ENCODE data around the gene TAF4. TPM values are rescaled to one million over a fixed set of nuclear protein-coding genes. Genes with fewer than 3 reads are reported as not detected.

TAF4 gene
- polyA plus RNA-seq, 1 donor from 2014 or later: 10.2 TPM

DNA sequence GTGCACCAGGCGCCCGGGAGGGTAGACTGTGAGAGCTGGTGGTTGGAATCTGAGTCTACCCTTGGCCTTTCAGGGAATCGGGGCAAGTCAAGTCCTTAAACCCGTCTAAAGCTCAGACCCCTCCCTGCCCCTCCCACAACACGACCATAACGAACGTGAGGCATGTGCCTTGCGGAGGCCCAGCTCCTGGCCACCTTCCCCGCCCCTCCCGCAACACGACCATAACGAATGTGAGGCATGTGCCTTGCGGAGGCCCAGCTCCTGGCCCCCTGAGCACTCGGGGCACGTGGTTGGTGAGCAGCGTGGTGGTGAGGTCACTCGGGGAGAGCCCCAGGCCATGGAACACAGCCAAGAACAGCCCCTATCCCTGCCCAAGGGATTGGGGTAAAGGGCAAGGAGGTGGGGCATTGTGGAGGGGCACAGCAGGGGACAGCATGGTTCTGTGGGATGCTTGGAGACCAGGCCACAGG lies 132.2 kb downstream of the TAF4 start:
- Histone ChIP-seq H3K9ac (ENCODE audit: low read length) (no peak overlapping the region), H3K79me2 (replicated peaks; ENCODE audit: insufficient read depth, low read length) (no peaks in the 10 kb centered on the region), H3K9me2 (ENCODE audit: insufficient read depth, low read length) (no peaks in the 10 kb centered on the region), H3K4me3 (ENCODE audit: low read length) (no peak overlapping the region), H3K36me3 (ENCODE audit: insufficient read depth, low read length) (peaks cover under 1% of the 10 kb centered on the region), H3K9me3 (ENCODE audit: low read length) (no peaks in the 10 kb centered on the region), H4K20me1 (ENCODE audit: insufficient read depth) (no peaks in the 10 kb centered on the region), H3F3A (ENCODE audit: insufficient read depth, low read length, poor library complexity, severe bottlenecking) (no peaks in the 10 kb centered on the region), H3K27ac (ENCODE audit: low read length) (no peak overlapping the region), H3K4me2 (ENCODE audit: low read length) (no peak overlapping the region), H2AFZ (ENCODE audit: low read depth, low read length) (no peak overlapping the region), H3K27me3 (ENCODE audit: insufficient read depth, low read depth, low read length) (no peaks in the 10 kb centered on the region)
- TF ChIP-seq RAD21 (conservative IDR thresholded peaks at IDR 0.05): no peak
- TF ChIP-seq TAF1 (IDR thresholded peaks at IDR 0.05; ENCODE audit: low read depth): no peak
- TF ChIP-seq EZH2 (IDR thresholded peaks at IDR 0.05; ENCODE audit: borderline replicate concordance, insufficient read depth, low read length, poor library complexity, severe bottlenecking): no peak
- TF ChIP-seq SMC3 (conservative IDR thresholded peaks at IDR 0.05; ENCODE audit: poor library complexity): no peak
- TF ChIP-seq EP300 (conservative IDR thresholded peaks at IDR 0.05; ENCODE audit: poor library complexity, severe bottlenecking): no peak
- no peak for TF ChIP-seq MXI1 (conservative IDR thresholded peaks at IDR 0.05; ENCODE audit: poor library complexity, severe bottlenecking)
- TF ChIP-seq, protein P1, sequence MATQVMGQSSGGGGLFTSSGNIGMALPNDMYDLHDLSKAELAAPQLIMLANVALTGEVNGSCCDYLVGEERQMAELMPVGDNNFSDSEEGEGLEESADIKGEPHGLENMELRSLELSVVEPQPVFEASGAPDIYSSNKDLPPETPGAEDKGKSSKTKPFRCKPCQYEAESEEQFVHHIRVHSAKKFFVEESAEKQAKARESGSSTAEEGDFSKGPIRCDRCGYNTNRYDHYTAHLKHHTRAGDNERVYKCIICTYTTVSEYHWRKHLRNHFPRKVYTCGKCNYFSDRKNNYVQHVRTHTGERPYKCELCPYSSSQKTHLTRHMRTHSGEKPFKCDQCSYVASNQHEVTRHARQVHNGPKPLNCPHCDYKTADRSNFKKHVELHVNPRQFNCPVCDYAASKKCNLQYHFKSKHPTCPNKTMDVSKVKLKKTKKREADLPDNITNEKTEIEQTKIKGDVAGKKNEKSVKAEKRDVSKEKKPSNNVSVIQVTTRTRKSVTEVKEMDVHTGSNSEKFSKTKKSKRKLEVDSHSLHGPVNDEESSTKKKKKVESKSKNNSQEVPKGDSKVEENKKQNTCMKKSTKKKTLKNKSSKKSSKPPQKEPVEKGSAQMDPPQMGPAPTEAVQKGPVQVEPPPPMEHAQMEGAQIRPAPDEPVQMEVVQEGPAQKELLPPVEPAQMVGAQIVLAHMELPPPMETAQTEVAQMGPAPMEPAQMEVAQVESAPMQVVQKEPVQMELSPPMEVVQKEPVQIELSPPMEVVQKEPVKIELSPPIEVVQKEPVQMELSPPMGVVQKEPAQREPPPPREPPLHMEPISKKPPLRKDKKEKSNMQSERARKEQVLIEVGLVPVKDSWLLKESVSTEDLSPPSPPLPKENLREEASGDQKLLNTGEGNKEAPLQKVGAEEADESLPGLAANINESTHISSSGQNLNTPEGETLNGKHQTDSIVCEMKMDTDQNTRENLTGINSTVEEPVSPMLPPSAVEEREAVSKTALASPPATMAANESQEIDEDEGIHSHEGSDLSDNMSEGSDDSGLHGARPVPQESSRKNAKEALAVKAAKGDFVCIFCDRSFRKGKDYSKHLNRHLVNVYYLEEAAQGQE (IDR thresholded peaks at IDR 0.05; ENCODE audit: borderline replicate concordance): no peak

DNA sequence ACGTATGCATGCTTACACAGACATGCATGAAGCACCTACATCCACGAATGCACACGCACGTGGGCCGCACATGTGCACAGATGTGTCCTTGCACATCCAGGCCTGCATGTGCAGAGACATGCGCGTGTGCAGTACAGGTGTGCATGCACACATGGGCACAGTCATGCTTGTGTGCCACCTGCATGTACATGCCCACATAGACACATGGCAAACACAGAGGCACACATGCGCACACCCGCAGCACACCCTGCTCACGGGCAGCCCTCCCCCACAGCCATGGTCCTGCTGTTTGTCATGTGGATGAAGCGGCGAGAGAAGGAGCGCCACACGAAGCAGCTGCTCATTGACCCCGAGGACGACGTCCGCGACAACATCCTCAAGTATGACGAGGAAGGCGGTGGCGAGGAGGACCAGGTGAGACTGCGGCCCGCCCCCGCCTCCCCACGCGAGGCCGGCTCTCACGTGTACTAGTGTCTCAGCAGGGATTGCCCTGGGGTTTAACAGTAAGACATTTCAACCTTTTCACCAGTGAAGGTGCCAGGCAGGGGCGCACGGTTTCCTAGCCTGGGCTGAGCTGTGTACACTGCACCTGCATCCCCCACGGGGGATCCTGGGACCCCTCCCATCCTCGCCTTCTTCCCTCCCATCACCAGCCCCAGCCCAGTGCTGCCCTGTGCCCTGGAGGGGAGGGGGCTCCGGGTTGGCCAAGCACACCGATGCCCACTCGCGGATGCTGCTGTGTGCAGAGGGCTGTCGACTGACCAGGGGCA lies 132.8 kb downstream of the TAF4 start:
- H3K9me3 ChIP-seq (ENCODE audit: low read length): no peaks in the 10 kb centered on the region
- no peaks in the 10 kb centered on the region for H3F3A ChIP-seq (ENCODE audit: insufficient read depth, low read length, poor library complexity, severe bottlenecking)
- no peaks in the 10 kb centered on the region for H4K20me1 ChIP-seq (ENCODE audit: insufficient read depth)
- no peak overlapping the region for H3K4me3 ChIP-seq (ENCODE audit: low read length)
- no peaks in the 10 kb centered on the region for H3K27me3 ChIP-seq (ENCODE audit: insufficient read depth, low read depth, low read length)
- H3K79me2 ChIP-seq (replicated peaks; ENCODE audit: insufficient read depth, low read length): no peaks in the 10 kb centered on the region
- H3K9me2 ChIP-seq (ENCODE audit: insufficient read depth, low read length): no peaks in the 10 kb centered on the region
- H3K9ac ChIP-seq (ENCODE audit: low read length): no peak overlapping the region
- peaks cover 5% of the 10 kb centered on the region for H3K36me3 ChIP-seq (ENCODE audit: insufficient read depth, low read length)
- TF ChIP-seq, protein P1 (IDR thresholded peaks at IDR 0.05; ENCODE audit: borderline replicate concordance): no peak
- TF ChIP-seq TAF1 (IDR thresholded peaks at IDR 0.05; ENCODE audit: low read depth): no peak
- no peak for TF ChIP-seq EP300 (conservative IDR thresholded peaks at IDR 0.05; ENCODE audit: poor library complexity, severe bottlenecking)
- TF ChIP-seq SMC3 (conservative IDR thresholded peaks at IDR 0.05; ENCODE audit: poor library complexity): no peak
- TF ChIP-seq RAD21 (conservative IDR thresholded peaks at IDR 0.05): no peak
- no peak for TF ChIP-seq POLR2AphosphoS5 (IDR thresholded peaks at IDR 0.05)
- TF ChIP-seq, protein P2, sequence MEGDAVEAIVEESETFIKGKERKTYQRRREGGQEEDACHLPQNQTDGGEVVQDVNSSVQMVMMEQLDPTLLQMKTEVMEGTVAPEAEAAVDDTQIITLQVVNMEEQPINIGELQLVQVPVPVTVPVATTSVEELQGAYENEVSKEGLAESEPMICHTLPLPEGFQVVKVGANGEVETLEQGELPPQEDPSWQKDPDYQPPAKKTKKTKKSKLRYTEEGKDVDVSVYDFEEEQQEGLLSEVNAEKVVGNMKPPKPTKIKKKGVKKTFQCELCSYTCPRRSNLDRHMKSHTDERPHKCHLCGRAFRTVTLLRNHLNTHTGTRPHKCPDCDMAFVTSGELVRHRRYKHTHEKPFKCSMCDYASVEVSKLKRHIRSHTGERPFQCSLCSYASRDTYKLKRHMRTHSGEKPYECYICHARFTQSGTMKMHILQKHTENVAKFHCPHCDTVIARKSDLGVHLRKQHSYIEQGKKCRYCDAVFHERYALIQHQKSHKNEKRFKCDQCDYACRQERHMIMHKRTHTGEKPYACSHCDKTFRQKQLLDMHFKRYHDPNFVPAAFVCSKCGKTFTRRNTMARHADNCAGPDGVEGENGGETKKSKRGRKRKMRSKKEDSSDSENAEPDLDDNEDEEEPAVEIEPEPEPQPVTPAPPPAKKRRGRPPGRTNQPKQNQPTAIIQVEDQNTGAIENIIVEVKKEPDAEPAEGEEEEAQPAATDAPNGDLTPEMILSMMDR (IDR thresholded peaks at IDR 0.05; ENCODE audit: poor library complexity, severe bottlenecking): no peak
- no peak for TF ChIP-seq MXI1 (conservative IDR thresholded peaks at IDR 0.05; ENCODE audit: poor library complexity, severe bottlenecking)
- TF ChIP-seq EZH2 (IDR thresholded peaks at IDR 0.05; ENCODE audit: borderline replicate concordance, insufficient read depth, low read length, poor library complexity, severe bottlenecking): no peak
- no peak overlapping the region for H2AFZ ChIP-seq (ENCODE audit: low read depth, low read length)
- no peak overlapping the region for H3K4me2 ChIP-seq (ENCODE audit: low read length)
- H3K27ac ChIP-seq (ENCODE audit: low read length): no peak overlapping the region
